Measurements from ENCODE around the gene SRPRB. TPM values are rescaled to one million over a fixed set of nuclear protein-coding genes. Genes with fewer than 3 reads are reported as not detected.

SRPRB gene
- total and polyA plus RNA-seq, 7 donors, result 4.2 to 33.3 (median 14.9) TPM

- no peaks in the 10 kb centered on the region for H3K4me1 ChIP-seq
- no peak overlapping the region for H3K4me3 ChIP-seq
- WGBS, 2 donors, result 60 to 78% methylated on average over 6 of the region's 6 CpGs
- no peak overlapping the region for H3K27ac ChIP-seq
- H3K36me3 ChIP-seq, result no peaks in the 10 kb centered on the region
- no peaks in the 10 kb centered on the region for H3K27me3 ChIP-seq
- TF ChIP-seq POLR2A (IDR thresholded peaks at IDR 0.05) (no peak), POLR2AphosphoS5 (IDR thresholded peaks at IDR 0.05) (no peak), EP300 (IDR thresholded peaks at IDR 0.05) (no peak), CTCF (IDR thresholded peaks at IDR 0.05) (no peak)
- no peak for DNase-seq
- intact Hi-C loops (cut with DNase I), result no loop called here
- H3K9me3 ChIP-seq, result no peaks in the 10 kb centered on the region
Measured at GRCh38 chr3:133761605-133762484, 43.8 kb upstream of the SRPRB start.

- no peak for DNase-seq
- Histone ChIP-seq H3K4me1 (no peaks in the 10 kb centered on the region), H3K27ac (no peak overlapping the region), H3K9me3 (no peaks in the 10 kb centered on the region), H3K36me3 (no peaks in the 10 kb centered on the region), H3K27me3 (no peaks in the 10 kb centered on the region), H3K4me3 (no peak overlapping the region)
- no peak for TF ChIP-seq POLR2AphosphoS5 (IDR thresholded peaks at IDR 0.05)
- 58 to 93% methylated on average over 3 of the region's 3 CpGs for WGBS, 2 donors
- intact Hi-C loops (cut with DNase I), result no loop called here
Measured at GRCh38 chr3:133762539-133762938, 43.1 kb upstream of the SRPRB start.

DNA sequence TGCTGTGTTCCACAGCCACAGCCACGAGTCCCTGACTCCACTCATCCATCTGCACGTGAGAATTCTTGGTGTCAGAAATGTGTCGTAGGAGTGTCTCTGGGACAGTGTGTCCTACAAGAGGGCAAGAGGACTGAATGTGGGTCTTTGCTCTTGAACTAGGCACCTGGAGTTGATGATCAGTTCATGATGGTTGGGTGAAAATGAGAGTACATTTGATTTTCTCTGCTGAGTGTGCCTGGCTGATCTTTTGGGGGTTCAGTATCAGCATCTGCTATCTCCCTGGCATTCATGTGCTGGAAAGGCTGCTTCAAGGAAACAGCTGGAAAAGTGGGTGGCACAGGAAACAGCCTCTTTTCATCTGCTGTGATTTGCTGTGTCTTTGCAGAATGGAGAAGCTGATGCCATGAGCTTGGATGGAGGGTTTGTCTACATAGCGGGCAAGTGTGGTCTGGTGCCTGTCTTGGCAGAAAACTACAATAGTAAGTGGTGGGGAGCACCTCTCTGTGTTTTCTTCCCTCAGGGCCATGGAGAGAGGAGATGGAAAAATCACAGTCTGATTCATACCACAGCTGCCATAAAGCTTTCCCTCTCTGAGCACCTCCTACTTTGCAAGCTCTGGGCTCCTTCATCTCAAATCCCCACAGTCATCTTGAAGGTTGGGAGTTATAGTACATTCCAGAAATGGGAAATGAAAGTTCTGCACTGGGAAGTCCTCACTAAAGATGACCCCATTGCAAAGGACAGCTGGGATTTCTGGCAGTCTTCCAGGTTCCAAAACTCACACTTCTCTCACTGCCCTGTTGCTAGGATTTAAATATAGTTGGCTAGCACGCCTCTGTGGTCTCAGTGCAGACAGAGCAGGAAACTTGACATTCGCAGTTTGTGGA is 41.6 kb upstream of the SRPRB start:
- no peak overlapping the region for H3K4me3 ChIP-seq
- H3K4me1 ChIP-seq, result no peaks in the 10 kb centered on the region
- no peaks in the 10 kb centered on the region for H3K27me3 ChIP-seq
- no peaks in the 10 kb centered on the region for H3K36me3 ChIP-seq
- no peak for TF ChIP-seq POLR2AphosphoS5 (IDR thresholded peaks at IDR 0.05)
- TF ChIP-seq EP300 (IDR thresholded peaks at IDR 0.05), result no peak
- no peak for TF ChIP-seq CTCF (IDR thresholded peaks at IDR 0.05)
- no peak for TF ChIP-seq POLR2A (IDR thresholded peaks at IDR 0.05)
- no peaks in the 10 kb centered on the region for H3K9me3 ChIP-seq
- DNase-seq, result no peak
- WGBS, 2 donors, result 70 to 73% methylated on average over 6 of the region's 6 CpGs
- intact Hi-C loops (cut with DNase I), result no loop called here
- no peak overlapping the region for H3K27ac ChIP-seq

- DNase-seq, result no peak
- H3K9me3 ChIP-seq, result no peaks in the 10 kb centered on the region
- TF ChIP-seq POLR2AphosphoS5 (IDR thresholded peaks at IDR 0.05), result no peak
- no peak for TF ChIP-seq EP300 (IDR thresholded peaks at IDR 0.05)
- no peak for TF ChIP-seq POLR2A (IDR thresholded peaks at IDR 0.05)
- H3K27me3 ChIP-seq, result no peaks in the 10 kb centered on the region
- intact Hi-C loops (cut with DNase I), result no loop called here
- H3K27ac ChIP-seq, result no peak overlapping the region
- no peaks in the 10 kb centered on the region for H3K4me1 ChIP-seq
- no peak overlapping the region for H3K4me3 ChIP-seq
- H3K36me3 ChIP-seq, result no peaks in the 10 kb centered on the region
Measured at GRCh38 chr3:133765256-133765655, 40.4 kb upstream of the SRPRB start.

DNA sequence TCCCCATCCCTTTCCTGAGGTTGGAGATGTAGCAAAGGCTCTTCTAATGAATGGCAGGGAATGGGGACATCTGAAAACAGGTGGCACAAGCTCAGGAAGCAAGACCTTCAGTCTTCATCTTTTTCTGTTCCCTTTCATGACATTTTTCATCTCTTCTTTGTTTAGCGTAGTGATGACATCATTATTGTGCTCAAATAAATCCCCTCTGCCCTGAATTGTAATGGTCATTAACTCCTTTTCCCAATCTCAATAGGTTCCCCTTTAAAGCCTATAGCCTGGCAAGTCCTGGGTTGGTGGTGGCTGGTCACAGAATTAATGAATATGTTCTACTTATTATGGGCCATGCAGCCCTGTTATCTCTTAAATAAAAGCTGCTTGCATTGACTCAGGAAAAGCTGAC is 38.0 kb upstream of the SRPRB start:
- Histone ChIP-seq H3K27ac (no peak overlapping the region), H3K9me3 (no peaks in the 10 kb centered on the region), H3K4me3 (no peak overlapping the region), H3K4me1 (no peaks in the 10 kb centered on the region), H3K27me3 (no peaks in the 10 kb centered on the region), H3K36me3 (no peaks in the 10 kb centered on the region)
- WGBS, 2 donors, result 79 to 89% methylated on average over 1 of the region's 1 CpG
- TF ChIP-seq EP300 (IDR thresholded peaks at IDR 0.05), result no peak
- TF ChIP-seq POLR2AphosphoS5 (IDR thresholded peaks at IDR 0.05), result no peak
- DNase-seq, result no peak
- intact Hi-C loops (cut with DNase I), result no loop called here

- H3K4me3 ChIP-seq, result no peak overlapping the region
- H3K27ac ChIP-seq, result no peak overlapping the region
- no peaks in the 10 kb centered on the region for H3K9me3 ChIP-seq
- H3K27me3 ChIP-seq, result no peaks in the 10 kb centered on the region
- TF ChIP-seq POLR2AphosphoS5 (IDR thresholded peaks at IDR 0.05) (no peak), POLR2A (IDR thresholded peaks at IDR 0.05) (no peak), EP300 (IDR thresholded peaks at IDR 0.05) (no peak), CTCF (IDR thresholded peaks at IDR 0.05) (no peak)
- WGBS, 2 donors, result 57 to 87% methylated on average over 3 of the region's 3 CpGs
- H3K4me1 ChIP-seq, result no peaks in the 10 kb centered on the region
- intact Hi-C loops (cut with DNase I), result no loop called here
- DNase-seq, result no peak
- no peaks in the 10 kb centered on the region for H3K36me3 ChIP-seq
Measured at GRCh38 chr3:133769536-133769935, 36.1 kb upstream of the SRPRB start.
